Measurements from ENCODE around the gene MARCHF9. TPM values are rescaled to one million over a fixed set of nuclear protein-coding genes. Genes with fewer than 3 reads are reported as not detected.

Gene MARCHF9
- polyA plus RNA-seq, 1 of the 3 experiments (the other 2 are of a cell fraction) = 24.2 TPM

- Histone ChIP-seq H3K9ac (no peak overlapping the region), H3K79me2 (ENCODE audit: insufficient read depth) (peaks cover 28% of the 10 kb centered on the region), H3K4me3 (ENCODE audit: low read depth in 2 of 2, low read length in 1 of 2) (no peak overlapping the region), H3K9me3 (no peaks in the 10 kb centered on the region), H3K27me3 (ENCODE audit: insufficient read depth) (no peaks in the 10 kb centered on the region), H2AFZ (ENCODE audit: low read depth) (no peak overlapping the region), H3K4me1 (ENCODE audit: control insufficient read depth in 1 of 2, insufficient read depth in 2 of 2, low read depth in 1 of 2, low read length in 1 of 2) (peaks cover 0 to 5% of the 10 kb centered on the region in 2 experiments; a peak in 1 of 4 replicates), H3K36me3 (replicated peaks in 1 of 2; ENCODE audit: control insufficient read depth in 1 of 2, insufficient read depth in 2 of 2, low read length in 1 of 2) (peaks cover 18 to 26% of the 10 kb centered on the region in 2 experiments), H3K4me2 (no peak overlapping the region), H4K20me1 (ENCODE audit: insufficient read depth) (no peaks in the 10 kb centered on the region), H3K9me2 (no peaks in the 10 kb centered on the region), H3F3A (replicated peaks; ENCODE audit: insufficient read depth) (peaks cover 18% of the 10 kb centered on the region), H3K27ac (ENCODE audit: low read depth in 2 of 2, low read length in 1 of 2) (no peak overlapping the region)
- no peak for TF ChIP-seq IRF3 (IDR thresholded peaks at IDR 0.05; ENCODE audit: low read depth, low read length)
- no peak for TF ChIP-seq ZBTB33 (IDR thresholded peaks at IDR 0.05; ENCODE audit: borderline replicate concordance, low read depth)
- no peak for TF ChIP-seq MAX (IDR thresholded peaks at IDR 0.05; ENCODE audit: low read depth)
- no peak for TF ChIP-seq TAF1 (IDR thresholded peaks at IDR 0.05; ENCODE audit: borderline replicate concordance, low read depth, low read length)
- no peak for TF ChIP-seq EZH2phosphoT487 (IDR thresholded peaks at IDR 0.05; ENCODE audit: borderline replicate concordance, low read depth)
- no peak for TF ChIP-seq PBX3 (IDR thresholded peaks at IDR 0.05)
- no peak for TF ChIP-seq FOXM1 (IDR thresholded peaks at IDR 0.05; ENCODE audit: low read depth)
- no peak for TF ChIP-seq ELF1 (IDR thresholded peaks at IDR 0.05)
- no peak for TF ChIP-seq TEAD4 (IDR thresholded peaks at IDR 0.05; ENCODE audit: borderline replicate concordance, insufficient read depth)
- TF ChIP-seq RXRA (IDR thresholded peaks at IDR 0.05; ENCODE audit: borderline replicate concordance, low read depth) = no peak
- no peak for TF ChIP-seq CHD2 (IDR thresholded peaks at IDR 0.05; ENCODE audit: low read length, partially characterized antibody)
- no peak for TF ChIP-seq YY1 (IDR thresholded peaks at IDR 0.05; ENCODE audit: low read depth)
- no peak for TF ChIP-seq NRF1 (IDR thresholded peaks at IDR 0.05; ENCODE audit: low read depth, low read length)
- no peak for TF ChIP-seq TCF12 (IDR thresholded peaks at IDR 0.05)
- TF ChIP-seq CTCF (IDR thresholded peaks at IDR 0.05) = no peak
- no peak for TF ChIP-seq NFIC (IDR thresholded peaks at IDR 0.05; ENCODE audit: borderline replicate concordance)
- 50% methylated on average over 2 of the region's 2 CpGs for WGBS (ENCODE audit: low lambda C conversion rate)
- POLR2A ChIA-PET = interaction anchor here (1.2 kb wide), 1 partner anchor 9 kb away, joined by 4 read pairs; the partner anchor contains the start of genes EEF1AKMT3 and METTL1
- DNase-seq = no peak
- CTCF ChIA-PET = interaction anchor here (0.9 to 1.3 kb wide), 4 partner anchors 9 to 34 kb away, joined by 3 to 5 read pairs (median 4); partner anchors contain the start of genes EEF1AKMT3 and METTL1
Observed at GRCh38 chr12:57781801-57782200, 26.9 kb downstream of the MARCHF9 start.

All from SK-N-SH (cell line).